ENCODE results near the gene RAD51D.

The RAD51D gene

DNA sequence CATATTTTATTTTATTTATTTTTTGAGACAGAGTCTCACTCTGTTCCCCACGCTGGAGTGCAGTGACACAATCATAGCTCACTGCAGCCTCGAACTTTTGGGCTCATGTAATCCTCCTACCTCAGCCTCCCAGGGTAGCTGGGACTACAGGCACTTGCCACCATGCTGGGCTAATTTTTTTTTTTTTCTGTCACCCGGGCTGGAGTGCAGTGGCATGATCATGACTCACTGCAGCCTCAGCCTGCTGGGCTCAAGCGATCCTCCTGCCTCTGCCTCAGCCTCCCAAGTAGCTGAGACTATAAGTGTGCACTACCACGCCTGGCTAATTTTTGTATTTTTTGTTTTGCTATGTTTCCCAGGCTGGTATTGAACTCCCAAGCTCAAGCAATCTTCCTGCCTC, 45.1 kb upstream of the RAD51D start:
- Histone ChIP-seq H3K27ac (ENCODE audit: low read length) (no peak overlapping the region), H4K20me1 (ENCODE audit: insufficient read depth, low read length) (no peaks in the 10 kb centered on the region), H3K36me3 (replicated peaks; ENCODE audit: low read depth, low read length) (no peaks in the 10 kb centered on the region), H3K79me2 (ENCODE audit: low read length) (no peaks in the 10 kb centered on the region), H3K4me3 (ENCODE audit: low read length) (no peak overlapping the region), H3K4me2 (ENCODE audit: low read length) (no peak overlapping the region), H3K9me3 (ENCODE audit: insufficient read depth, low read length) (no peaks in the 10 kb centered on the region), H3K27me3 (ENCODE audit: low read depth, low read length) (peaks cover 16% of the 10 kb centered on the region), H3K9ac (ENCODE audit: low read length) (no peak overlapping the region), H2AFZ (ENCODE audit: low read depth, low read length) (no peak overlapping the region), H3K4me1 (ENCODE audit: low read length) (no peaks in the 10 kb centered on the region)
- no peak for TF ChIP-seq EZH2phosphoT487 (IDR thresholded peaks at IDR 0.05; ENCODE audit: low read depth)
- TF ChIP-seq, protein P1, sequence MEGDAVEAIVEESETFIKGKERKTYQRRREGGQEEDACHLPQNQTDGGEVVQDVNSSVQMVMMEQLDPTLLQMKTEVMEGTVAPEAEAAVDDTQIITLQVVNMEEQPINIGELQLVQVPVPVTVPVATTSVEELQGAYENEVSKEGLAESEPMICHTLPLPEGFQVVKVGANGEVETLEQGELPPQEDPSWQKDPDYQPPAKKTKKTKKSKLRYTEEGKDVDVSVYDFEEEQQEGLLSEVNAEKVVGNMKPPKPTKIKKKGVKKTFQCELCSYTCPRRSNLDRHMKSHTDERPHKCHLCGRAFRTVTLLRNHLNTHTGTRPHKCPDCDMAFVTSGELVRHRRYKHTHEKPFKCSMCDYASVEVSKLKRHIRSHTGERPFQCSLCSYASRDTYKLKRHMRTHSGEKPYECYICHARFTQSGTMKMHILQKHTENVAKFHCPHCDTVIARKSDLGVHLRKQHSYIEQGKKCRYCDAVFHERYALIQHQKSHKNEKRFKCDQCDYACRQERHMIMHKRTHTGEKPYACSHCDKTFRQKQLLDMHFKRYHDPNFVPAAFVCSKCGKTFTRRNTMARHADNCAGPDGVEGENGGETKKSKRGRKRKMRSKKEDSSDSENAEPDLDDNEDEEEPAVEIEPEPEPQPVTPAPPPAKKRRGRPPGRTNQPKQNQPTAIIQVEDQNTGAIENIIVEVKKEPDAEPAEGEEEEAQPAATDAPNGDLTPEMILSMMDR (IDR thresholded peaks at IDR 0.05; ENCODE audit: low read depth, low read length), result no peak

DNA sequence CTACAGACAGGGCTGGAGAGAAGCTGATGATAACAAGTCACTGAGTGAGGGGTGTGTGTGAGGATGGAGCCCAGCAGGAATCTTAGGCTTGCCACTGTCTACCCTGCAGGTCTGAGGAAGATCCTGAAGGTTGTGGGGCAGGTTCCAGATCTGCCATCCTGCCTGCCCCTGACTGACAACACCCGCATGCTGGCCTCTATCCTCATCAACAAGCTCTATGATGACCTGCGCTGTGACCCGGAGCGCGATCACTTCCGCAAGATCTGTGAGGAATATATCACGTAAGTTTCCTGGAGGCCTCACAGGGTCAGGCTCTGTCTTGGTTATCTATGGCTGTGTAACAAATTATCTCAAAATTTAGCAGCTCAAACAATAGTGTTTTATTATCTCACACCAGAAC, 44.2 kb upstream of the RAD51D start:
- no peaks in the 10 kb centered on the region for H3K36me3 ChIP-seq (replicated peaks; ENCODE audit: low read depth, low read length)
- H3K9ac ChIP-seq (ENCODE audit: low read length), result no peak overlapping the region
- no peaks in the 10 kb centered on the region for H3K9me3 ChIP-seq (ENCODE audit: insufficient read depth, low read length)
- TF ChIP-seq, protein P1 (IDR thresholded peaks at IDR 0.05; ENCODE audit: low read depth, low read length), result no peak
- no peak for TF ChIP-seq EZH2phosphoT487 (IDR thresholded peaks at IDR 0.05; ENCODE audit: low read depth)
- H3K27me3 ChIP-seq (ENCODE audit: low read depth, low read length), result peaks cover 16% of the 10 kb centered on the region
- no peaks in the 10 kb centered on the region for H3K4me1 ChIP-seq (ENCODE audit: low read length)
- no peak overlapping the region for H3K27ac ChIP-seq (ENCODE audit: low read length)
- no peak overlapping the region for H3K4me3 ChIP-seq (ENCODE audit: low read length)
- no peaks in the 10 kb centered on the region for H4K20me1 ChIP-seq (ENCODE audit: insufficient read depth, low read length)
- no peak overlapping the region for H3K4me2 ChIP-seq (ENCODE audit: low read length)
- H3K79me2 ChIP-seq (ENCODE audit: low read length), result no peaks in the 10 kb centered on the region
- no peak overlapping the region for H2AFZ ChIP-seq (ENCODE audit: low read depth, low read length)

DNA sequence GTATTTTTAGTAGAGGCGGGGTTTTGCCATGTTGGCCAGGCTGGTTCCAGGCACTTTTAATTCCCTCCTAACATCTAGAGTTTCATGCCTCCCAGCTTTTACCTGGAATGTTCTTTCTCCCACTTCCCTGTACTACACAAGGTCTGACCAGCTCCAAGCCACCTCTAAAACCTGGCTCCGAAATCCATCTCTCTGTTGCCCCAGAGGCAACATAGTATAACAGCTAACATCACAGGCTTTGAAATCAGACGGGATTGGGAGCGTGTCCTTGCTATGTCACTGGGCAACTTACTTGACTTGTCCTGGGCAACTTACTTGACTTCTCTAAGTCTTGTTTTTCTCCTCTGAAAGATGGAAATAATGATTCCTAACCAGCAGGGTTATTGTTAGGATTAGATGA, 43.1 kb upstream of the RAD51D start:
- no peaks in the 10 kb centered on the region for H3K4me1 ChIP-seq (ENCODE audit: low read length)

DNA sequence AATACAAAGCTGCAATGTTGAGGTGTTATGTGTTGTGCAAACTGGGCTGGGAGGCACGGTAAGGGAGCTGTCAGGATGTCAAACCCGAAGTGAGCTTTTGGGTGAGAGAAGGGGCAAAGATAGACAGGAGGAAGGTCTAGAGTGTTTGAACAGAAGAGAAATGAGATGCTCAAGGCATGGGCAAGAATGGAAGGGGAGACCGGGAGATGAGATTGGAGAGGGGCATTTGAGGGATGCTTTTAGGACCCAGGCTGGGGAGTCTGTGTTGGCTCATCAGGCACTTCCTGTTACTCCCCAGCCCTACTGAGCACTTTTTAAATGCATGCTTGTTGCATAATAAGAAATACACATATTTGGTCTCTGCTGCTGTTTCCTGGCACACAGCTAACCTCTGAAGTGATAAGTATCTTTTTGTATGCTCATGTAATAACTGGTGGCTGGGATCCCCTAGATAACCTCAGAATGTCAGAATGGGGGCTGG, 41.7 kb upstream of the RAD51D start:
- TF ChIP-seq EZH2phosphoT487 (IDR thresholded peaks at IDR 0.05; ENCODE audit: low read depth), result no peak
- TF ChIP-seq, protein P1 (IDR thresholded peaks at IDR 0.05; ENCODE audit: low read depth, low read length), result no peak
- Histone ChIP-seq H3K9me3 (ENCODE audit: insufficient read depth, low read length) (no peaks in the 10 kb centered on the region), H2AFZ (ENCODE audit: low read depth, low read length) (no peak overlapping the region), H3K4me3 (ENCODE audit: low read length) (no peak overlapping the region), H3K4me1 (ENCODE audit: low read length) (no peaks in the 10 kb centered on the region), H3K4me2 (ENCODE audit: low read length) (no peak overlapping the region), H3K36me3 (replicated peaks; ENCODE audit: low read depth, low read length) (no peaks in the 10 kb centered on the region), H3K27ac (ENCODE audit: low read length) (no peak overlapping the region), H4K20me1 (ENCODE audit: insufficient read depth, low read length) (no peaks in the 10 kb centered on the region), H3K9ac (ENCODE audit: low read length) (no peak overlapping the region), H3K79me2 (ENCODE audit: low read length) (no peaks in the 10 kb centered on the region), H3K27me3 (ENCODE audit: low read depth, low read length) (peaks cover 16% of the 10 kb centered on the region)

More for the DNA sequence above, 43.1 kb upstream of the RAD51D start:
- H3K79me2 ChIP-seq (ENCODE audit: low read length), result no peaks in the 10 kb centered on the region
- peaks cover 16% of the 10 kb centered on the region for H3K27me3 ChIP-seq (ENCODE audit: low read depth, low read length)
- H2AFZ ChIP-seq (ENCODE audit: low read depth, low read length), result no peak overlapping the region
- no peak overlapping the region for H3K27ac ChIP-seq (ENCODE audit: low read length)
- no peaks in the 10 kb centered on the region for H3K36me3 ChIP-seq (replicated peaks; ENCODE audit: low read depth, low read length)
- H3K9ac ChIP-seq (ENCODE audit: low read length), result no peak overlapping the region
- TF ChIP-seq, protein P1 (IDR thresholded peaks at IDR 0.05; ENCODE audit: low read depth, low read length), result no peak
- TF ChIP-seq EZH2phosphoT487 (IDR thresholded peaks at IDR 0.05; ENCODE audit: low read depth), result no peak
- H3K4me2 ChIP-seq (ENCODE audit: low read length), result no peak overlapping the region
- no peaks in the 10 kb centered on the region for H3K9me3 ChIP-seq (ENCODE audit: insufficient read depth, low read length)
- no peaks in the 10 kb centered on the region for H4K20me1 ChIP-seq (ENCODE audit: insufficient read depth, low read length)
- no peak overlapping the region for H3K4me3 ChIP-seq (ENCODE audit: low read length)

Measured in OCI-LY3 (cell line).